Measurements from ENCODE around the gene MCF2.

DNA sequence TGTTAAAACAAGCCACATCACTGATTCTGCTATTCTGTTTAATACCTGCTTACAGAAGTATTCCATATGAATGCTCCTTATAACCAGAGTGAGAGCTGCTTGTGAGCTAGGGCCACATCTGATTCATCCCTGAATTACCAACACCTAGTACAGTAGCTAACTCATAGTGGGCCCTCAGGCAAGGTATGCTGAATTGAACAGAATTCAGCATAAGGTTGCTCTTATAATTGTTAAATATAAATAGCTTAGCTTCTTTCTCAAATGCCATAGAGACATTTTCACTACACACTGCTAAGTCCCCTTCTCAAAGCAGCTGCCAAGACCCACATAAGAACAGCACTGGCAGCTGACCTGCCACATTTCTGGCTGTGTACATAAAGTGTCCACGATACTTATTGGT lies 27.0 kb upstream of the MCF2 start:
- TF ChIP-seq, protein P1, sequence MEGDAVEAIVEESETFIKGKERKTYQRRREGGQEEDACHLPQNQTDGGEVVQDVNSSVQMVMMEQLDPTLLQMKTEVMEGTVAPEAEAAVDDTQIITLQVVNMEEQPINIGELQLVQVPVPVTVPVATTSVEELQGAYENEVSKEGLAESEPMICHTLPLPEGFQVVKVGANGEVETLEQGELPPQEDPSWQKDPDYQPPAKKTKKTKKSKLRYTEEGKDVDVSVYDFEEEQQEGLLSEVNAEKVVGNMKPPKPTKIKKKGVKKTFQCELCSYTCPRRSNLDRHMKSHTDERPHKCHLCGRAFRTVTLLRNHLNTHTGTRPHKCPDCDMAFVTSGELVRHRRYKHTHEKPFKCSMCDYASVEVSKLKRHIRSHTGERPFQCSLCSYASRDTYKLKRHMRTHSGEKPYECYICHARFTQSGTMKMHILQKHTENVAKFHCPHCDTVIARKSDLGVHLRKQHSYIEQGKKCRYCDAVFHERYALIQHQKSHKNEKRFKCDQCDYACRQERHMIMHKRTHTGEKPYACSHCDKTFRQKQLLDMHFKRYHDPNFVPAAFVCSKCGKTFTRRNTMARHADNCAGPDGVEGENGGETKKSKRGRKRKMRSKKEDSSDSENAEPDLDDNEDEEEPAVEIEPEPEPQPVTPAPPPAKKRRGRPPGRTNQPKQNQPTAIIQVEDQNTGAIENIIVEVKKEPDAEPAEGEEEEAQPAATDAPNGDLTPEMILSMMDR (CRISPR knock-in tag; IDR thresholded peaks at IDR 0.05): no peak
- TF ChIP-seq HOXA9 (CRISPR knock-in tag; IDR thresholded peaks at IDR 0.05; ENCODE audit: borderline replicate concordance) (no peak), USF2 (IDR thresholded peaks at IDR 0.05; ENCODE audit: low read depth, low read length) (no peak), USF2 (CRISPR knock-in tag; IDR thresholded peaks at IDR 0.05; ENCODE audit: borderline replicate concordance) (no peak), KDM1A (CRISPR knock-in tag; IDR thresholded peaks at IDR 0.05) (no peak)
- TF ChIP-seq, protein P2, sequence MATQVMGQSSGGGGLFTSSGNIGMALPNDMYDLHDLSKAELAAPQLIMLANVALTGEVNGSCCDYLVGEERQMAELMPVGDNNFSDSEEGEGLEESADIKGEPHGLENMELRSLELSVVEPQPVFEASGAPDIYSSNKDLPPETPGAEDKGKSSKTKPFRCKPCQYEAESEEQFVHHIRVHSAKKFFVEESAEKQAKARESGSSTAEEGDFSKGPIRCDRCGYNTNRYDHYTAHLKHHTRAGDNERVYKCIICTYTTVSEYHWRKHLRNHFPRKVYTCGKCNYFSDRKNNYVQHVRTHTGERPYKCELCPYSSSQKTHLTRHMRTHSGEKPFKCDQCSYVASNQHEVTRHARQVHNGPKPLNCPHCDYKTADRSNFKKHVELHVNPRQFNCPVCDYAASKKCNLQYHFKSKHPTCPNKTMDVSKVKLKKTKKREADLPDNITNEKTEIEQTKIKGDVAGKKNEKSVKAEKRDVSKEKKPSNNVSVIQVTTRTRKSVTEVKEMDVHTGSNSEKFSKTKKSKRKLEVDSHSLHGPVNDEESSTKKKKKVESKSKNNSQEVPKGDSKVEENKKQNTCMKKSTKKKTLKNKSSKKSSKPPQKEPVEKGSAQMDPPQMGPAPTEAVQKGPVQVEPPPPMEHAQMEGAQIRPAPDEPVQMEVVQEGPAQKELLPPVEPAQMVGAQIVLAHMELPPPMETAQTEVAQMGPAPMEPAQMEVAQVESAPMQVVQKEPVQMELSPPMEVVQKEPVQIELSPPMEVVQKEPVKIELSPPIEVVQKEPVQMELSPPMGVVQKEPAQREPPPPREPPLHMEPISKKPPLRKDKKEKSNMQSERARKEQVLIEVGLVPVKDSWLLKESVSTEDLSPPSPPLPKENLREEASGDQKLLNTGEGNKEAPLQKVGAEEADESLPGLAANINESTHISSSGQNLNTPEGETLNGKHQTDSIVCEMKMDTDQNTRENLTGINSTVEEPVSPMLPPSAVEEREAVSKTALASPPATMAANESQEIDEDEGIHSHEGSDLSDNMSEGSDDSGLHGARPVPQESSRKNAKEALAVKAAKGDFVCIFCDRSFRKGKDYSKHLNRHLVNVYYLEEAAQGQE (IDR thresholded peaks at IDR 0.05; ENCODE audit: borderline replicate concordance in 1 of 2, low read depth in 1 of 2, low read length in 2 of 2): no peak

Measured in HepG2 (cell line).